Spleen (tissue), 7 donors: ENCODE measurements around the gene FGF4.

Experiments
- CTCF ChIP-seq, 11 experiments: fragments of 200-600 bp in 7 of 11; fragments of 450-650 bp in 4 of 11; sonication (generic) in 4 of 11; IDR thresholded peaks in 8 of 11; conservative IDR thresholded peaks in 3 of 11; 1 replicate in 7 of 11; 2 replicates in 4 of 11; pipeline versions ENCODE4 v1.4.0 to v1.8.0; 2016 to 2021; ENCODE audit warnings: antibody characterized with exemption in 11 of 11, inconsistent platforms in 4 of 11, mild to moderate bottlenecking in 1 of 11
- POLR2A ChIP-seq, 3 donors: fragments of 450-650 bp; IDR thresholded peaks; one replicate each; pipeline ENCODE4 v1.5.1; 2017; ENCODE audit warnings: antibody characterized with exemption in 3 of 3, mild to moderate bottlenecking in 1 of 3
- donor health status: DM: no; HTN: no; CAD: no; lungs with moderate emphysema.
- donor health status: DM: no; HTN: no; CAD: no.
- donor health status: DM: no; HTN: no; CAD: no.

- TF ChIP-seq POLR2A (IDR thresholded peaks at IDR 0.05) (no peak), CTCF (IDR thresholded peaks at IDR 0.05 in 8 of 11, conservative IDR thresholded peaks at IDR 0.05 in 3 of 11) (no peak)
Measured at GRCh38 chr11:69750875-69751597, 24.1 kb downstream of the FGF4 start.
